ENCODE measurements around the gene MYMX.

Gene MYMX

DNA sequence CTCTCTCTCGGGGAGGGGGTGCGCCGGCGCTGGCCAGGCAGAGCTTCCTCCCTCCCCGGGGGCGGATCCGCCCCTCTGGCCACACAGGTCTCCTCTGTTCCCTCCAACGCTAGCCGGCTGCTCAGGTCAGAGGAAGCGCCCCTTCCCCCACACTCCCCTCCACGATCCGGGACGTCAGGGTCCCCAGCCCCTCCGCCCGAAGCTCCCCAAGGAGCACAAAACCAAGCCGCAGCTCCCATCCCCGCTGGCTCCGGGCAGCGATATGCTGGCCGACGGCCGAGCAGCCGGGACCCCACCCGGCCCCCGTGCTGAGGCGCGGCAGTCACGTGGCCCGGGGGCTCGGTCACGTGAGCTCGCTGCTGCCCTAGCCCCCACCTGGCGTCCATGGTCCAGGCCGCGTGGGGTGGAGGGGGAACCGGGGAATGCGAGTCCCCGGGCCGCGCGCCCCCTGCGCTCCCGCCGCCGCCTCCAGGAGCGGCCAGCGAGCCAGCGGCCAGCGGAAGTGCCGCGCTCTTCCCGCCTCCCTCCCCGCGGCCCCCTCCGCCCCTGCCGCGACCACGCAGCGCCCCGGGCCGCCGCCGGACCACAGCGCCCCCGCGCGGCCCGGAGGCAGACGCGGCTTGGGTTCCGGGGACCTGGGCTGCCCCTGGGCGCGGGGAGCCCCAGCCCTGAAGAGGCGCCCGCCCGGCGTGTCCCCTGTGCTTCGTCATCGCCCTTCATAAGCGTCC lies 40.5 kb downstream of the MYMX start, which contains the start of gene SLC35B2:
SLC35B2 (minus strand) TSS at position 504 of the 728 bp plus-strand sequence; CDS start at position 386, 118 bp downstream.
- H3K27ac ChIP-seq, result peak within 1 kb of the TSS; percentile 14
- H3K9me3 ChIP-seq (ENCODE audit: low read depth, low read length), result no peaks in the 10 kb centered on the region
- H3K36me3 ChIP-seq (ENCODE audit: insufficient read depth, low read length), result peaks cover 31% of the 10 kb centered on the region
- DNase-seq (ENCODE audit: low read depth, low spot score), result no peak
- H3K9ac ChIP-seq (ENCODE audit: insufficient read length), result peak within 1 kb of the TSS; percentile 76
- TF ChIP-seq EZH2 (IDR thresholded peaks at IDR 0.05) (no peak), FOXP2 (optimal IDR thresholded peaks at IDR 0.05; ENCODE audit: control extremely low read depth, extremely low read length, insufficient read depth) (no peak), POLR2AphosphoS5 (IDR thresholded peaks at IDR 0.05; ENCODE audit: borderline replicate concordance, low read depth, low read length) (peak; percentile 76)
- H3K4me3 ChIP-seq, result peak within 1 kb of the TSS; percentile 92

DNA sequence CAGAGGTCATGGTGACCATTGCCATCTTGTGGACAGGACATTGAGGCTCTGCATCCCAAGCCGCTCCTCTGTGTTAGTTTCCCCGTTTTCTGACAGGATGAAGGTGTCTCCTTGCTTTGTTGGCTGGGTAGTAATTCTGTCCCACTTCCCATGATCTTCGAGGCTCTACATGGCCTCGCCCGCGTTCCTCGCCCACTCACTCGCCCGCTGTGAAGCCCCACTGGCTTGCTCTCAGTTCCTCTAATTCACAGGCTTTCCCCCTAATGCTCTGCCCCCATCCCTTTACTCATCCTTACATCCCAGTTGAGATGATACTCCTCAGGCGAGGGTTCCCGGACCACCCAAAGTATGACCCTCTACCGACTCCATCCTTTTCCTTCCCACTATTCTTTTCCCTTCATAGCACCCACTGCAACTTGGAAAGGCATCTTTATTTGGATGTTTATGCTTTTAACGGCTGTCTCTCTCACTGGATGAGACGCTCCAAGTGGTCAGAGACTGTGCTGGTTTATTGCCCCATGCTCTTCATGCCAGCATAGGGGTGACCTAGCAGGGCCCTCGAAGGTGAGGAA lies 41.1 kb downstream of the MYMX start:
- no peak overlapping the region for H3K27ac ChIP-seq
- H3K9ac ChIP-seq (ENCODE audit: insufficient read length), result peak overlapping the region; percentile 76
- peak overlapping the region; percentile 92 for H3K4me3 ChIP-seq
- H3K36me3 ChIP-seq (ENCODE audit: insufficient read depth, low read length), result peaks cover 24% of the 10 kb centered on the region
- TF ChIP-seq POLR2AphosphoS5 (IDR thresholded peaks at IDR 0.05; ENCODE audit: borderline replicate concordance, low read depth, low read length), result no peak
- no peak for TF ChIP-seq FOXP2 (optimal IDR thresholded peaks at IDR 0.05; ENCODE audit: control extremely low read depth, extremely low read length, insufficient read depth)
- TF ChIP-seq EZH2 (IDR thresholded peaks at IDR 0.05), result no peak
- no peak for DNase-seq (ENCODE audit: low read depth, low spot score)
- H3K9me3 ChIP-seq (ENCODE audit: low read depth, low read length), result no peaks in the 10 kb centered on the region

DNA sequence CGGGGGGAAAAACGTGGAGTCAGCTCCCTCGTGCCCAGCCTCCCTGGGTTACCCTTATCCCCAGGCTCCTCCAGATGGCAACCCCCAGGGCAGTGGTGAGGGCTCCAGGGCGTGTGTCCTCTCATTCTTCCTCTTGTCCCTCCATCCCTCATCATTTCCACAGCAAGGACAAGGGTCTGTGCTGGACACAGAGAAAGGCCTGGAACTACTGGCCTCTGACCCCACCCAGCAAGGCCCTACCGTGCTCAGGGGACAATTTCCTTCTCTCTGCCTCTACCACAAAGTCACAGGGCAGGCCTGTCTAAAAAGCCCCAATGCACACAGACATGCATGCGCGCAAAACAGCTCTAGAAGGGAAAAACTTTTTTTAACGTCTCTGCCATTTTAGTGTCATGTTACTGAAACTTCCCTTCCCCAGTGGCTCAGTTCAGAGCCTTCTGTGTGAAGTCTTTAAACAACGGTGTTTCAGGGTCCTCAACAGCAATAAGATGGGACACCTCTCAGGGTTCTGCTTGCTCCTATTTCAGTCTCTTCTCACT lies 41.7 kb downstream of the MYMX start:
- Histone ChIP-seq H3K27ac (no peak overlapping the region), H3K9me3 (ENCODE audit: low read depth, low read length) (no peaks in the 10 kb centered on the region), H3K4me3 (no peak overlapping the region), H3K9ac (ENCODE audit: insufficient read length) (no peak overlapping the region), H3K36me3 (ENCODE audit: insufficient read depth, low read length) (peaks cover 19% of the 10 kb centered on the region)
- DNase-seq (ENCODE audit: low read depth, low spot score), result no peak
- TF ChIP-seq FOXP2 (optimal IDR thresholded peaks at IDR 0.05; ENCODE audit: control extremely low read depth, extremely low read length, insufficient read depth) (no peak), EZH2 (IDR thresholded peaks at IDR 0.05) (no peak), POLR2AphosphoS5 (IDR thresholded peaks at IDR 0.05; ENCODE audit: borderline replicate concordance, low read depth, low read length) (no peak)

DNA sequence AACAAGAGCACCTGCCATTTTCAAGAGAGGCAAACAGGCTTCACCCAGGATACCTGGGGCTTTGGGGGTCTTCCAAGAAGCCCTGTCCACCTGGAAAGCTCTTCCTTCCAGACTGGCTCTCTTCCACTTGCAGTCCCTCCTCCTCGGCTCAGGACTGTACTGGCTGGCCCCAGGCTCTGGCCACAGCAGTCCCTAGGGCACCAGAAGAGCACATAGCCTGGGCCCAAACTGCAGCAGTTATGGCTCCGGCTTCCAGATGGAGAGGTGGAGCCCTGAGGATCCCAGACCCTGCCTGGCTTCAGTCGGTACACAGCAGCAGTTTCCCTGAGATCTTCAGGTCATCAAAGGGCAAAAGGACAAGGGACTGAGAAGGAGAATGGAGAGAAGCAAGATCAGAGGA lies 42.2 kb downstream of the MYMX start:
- Histone ChIP-seq H3K9me3 (ENCODE audit: low read depth, low read length) (no peaks in the 10 kb centered on the region), H3K9ac (ENCODE audit: insufficient read length) (no peak overlapping the region), H3K4me3 (no peak overlapping the region), H3K36me3 (ENCODE audit: insufficient read depth, low read length) (peaks cover 14% of the 10 kb centered on the region), H3K27ac (no peak overlapping the region)
- DNase-seq (ENCODE audit: low read depth, low spot score), result no peak
- TF ChIP-seq EZH2 (IDR thresholded peaks at IDR 0.05), result no peak
- TF ChIP-seq FOXP2 (optimal IDR thresholded peaks at IDR 0.05; ENCODE audit: control extremely low read depth, extremely low read length, insufficient read depth), result no peak
- TF ChIP-seq POLR2AphosphoS5 (IDR thresholded peaks at IDR 0.05; ENCODE audit: borderline replicate concordance, low read depth, low read length), result no peak

DNA sequence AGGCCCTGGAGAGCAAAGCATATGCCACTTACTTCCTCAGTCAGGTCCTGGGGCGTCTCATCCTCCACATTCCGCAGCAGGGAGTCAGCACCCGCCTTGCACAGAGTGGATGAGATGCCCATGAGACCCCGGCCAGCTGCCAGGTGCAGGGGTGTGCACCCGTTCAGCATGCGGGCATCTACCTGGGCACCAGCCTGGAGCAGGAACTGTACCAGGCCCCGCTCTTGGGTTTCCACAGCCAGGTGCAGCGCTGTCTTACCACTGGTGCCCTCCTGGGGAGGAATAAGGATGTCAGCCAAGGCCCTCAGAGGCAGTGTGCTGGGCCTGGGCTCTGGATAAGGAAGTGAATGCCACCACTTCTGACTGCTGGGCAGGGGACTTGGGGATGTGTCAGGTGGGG lies 43.3 kb downstream of the MYMX start:
- Histone ChIP-seq H3K27ac (no peak overlapping the region), H3K9me3 (ENCODE audit: low read depth, low read length) (no peaks in the 10 kb centered on the region), H3K4me3 (no peak overlapping the region), H3K36me3 (ENCODE audit: insufficient read depth, low read length) (peaks cover 3% of the 10 kb centered on the region), H3K9ac (ENCODE audit: insufficient read length) (no peak overlapping the region)
- DNase-seq (ENCODE audit: low read depth, low spot score), result no peak
- no peak for TF ChIP-seq POLR2AphosphoS5 (IDR thresholded peaks at IDR 0.05; ENCODE audit: borderline replicate concordance, low read depth, low read length)
- no peak for TF ChIP-seq FOXP2 (optimal IDR thresholded peaks at IDR 0.05; ENCODE audit: control extremely low read depth, extremely low read length, insufficient read depth)
- no peak for TF ChIP-seq EZH2 (IDR thresholded peaks at IDR 0.05)

DNA sequence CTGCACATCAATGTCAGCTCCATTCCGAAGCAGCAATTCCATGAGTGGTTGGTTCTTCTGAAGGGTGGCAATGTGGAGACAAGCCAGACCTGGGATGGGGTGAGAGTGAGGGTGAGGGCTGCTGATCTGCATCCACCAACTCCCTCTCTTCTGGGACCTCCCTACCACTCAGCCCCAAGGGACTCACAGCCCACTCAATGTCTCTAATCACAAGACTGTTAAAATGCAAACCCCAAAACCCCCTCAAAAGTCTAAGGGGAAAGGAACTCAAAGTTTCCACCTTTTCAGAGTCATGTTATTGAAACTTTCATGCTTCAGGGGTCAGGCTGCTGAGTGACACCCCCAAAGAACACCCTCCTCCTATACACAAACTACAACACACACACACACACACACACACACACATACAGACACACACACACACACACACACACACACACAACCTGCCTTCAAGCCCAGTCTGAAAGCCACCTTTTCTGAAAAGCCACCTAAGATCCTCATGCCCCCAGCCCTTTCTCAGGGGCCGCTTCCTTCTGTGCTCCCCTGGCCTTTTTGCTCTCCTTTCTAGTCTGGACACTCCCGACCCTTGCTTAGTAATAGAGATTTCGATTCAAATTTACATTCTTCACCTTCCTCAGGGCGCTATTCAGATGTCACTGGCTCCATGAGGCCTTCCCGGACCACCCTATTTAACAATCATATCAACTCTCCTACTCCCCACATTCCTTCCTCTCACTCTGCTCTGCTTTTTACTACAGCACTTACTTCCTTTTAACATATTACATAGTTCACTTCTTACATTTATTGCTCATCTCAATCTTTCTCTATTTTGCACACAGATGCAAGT lies 43.9 kb downstream of the MYMX start:
- no peaks in the 10 kb centered on the region for H3K9me3 ChIP-seq (ENCODE audit: low read depth, low read length)
- H3K27ac ChIP-seq, result no peak overlapping the region
- no peaks in the 10 kb centered on the region for H3K36me3 ChIP-seq (ENCODE audit: insufficient read depth, low read length)
- DNase-seq (ENCODE audit: low read depth, low spot score), result no peak
- H3K9ac ChIP-seq (ENCODE audit: insufficient read length), result no peak overlapping the region
- no peak overlapping the region for H3K4me3 ChIP-seq
- TF ChIP-seq FOXP2 (optimal IDR thresholded peaks at IDR 0.05; ENCODE audit: control extremely low read depth, extremely low read length, insufficient read depth), result no peak
- no peak for TF ChIP-seq EZH2 (IDR thresholded peaks at IDR 0.05)
- no peak for TF ChIP-seq POLR2AphosphoS5 (IDR thresholded peaks at IDR 0.05; ENCODE audit: borderline replicate concordance, low read depth, low read length)

DNA sequence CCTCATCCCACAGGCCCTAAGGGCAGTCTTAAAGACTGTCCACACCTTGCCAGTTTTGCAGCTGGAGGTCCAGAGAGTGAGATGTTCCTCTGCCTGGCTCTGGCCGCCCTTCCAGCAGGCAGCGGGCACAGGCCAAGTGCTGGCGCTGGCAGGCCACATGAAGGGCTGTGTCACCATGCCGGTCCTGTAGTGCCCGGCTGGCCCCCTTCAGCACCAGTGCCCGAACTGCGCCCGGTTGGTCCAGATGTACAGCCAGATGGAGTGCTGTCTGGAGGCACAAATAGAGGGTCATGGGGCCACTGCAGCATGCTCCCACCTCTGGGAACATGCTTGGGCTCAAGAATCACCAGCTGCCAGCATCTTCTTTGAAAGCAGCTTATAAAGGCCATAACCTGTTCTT lies 44.9 kb downstream of the MYMX start:
- H3K9me3 ChIP-seq (ENCODE audit: low read depth, low read length), result no peaks in the 10 kb centered on the region
- H3K36me3 ChIP-seq (ENCODE audit: insufficient read depth, low read length), result no peaks in the 10 kb centered on the region
- TF ChIP-seq FOXP2 (optimal IDR thresholded peaks at IDR 0.05; ENCODE audit: control extremely low read depth, extremely low read length, insufficient read depth), result no peak
- TF ChIP-seq EZH2 (IDR thresholded peaks at IDR 0.05), result no peak
- TF ChIP-seq POLR2AphosphoS5 (IDR thresholded peaks at IDR 0.05; ENCODE audit: borderline replicate concordance, low read depth, low read length), result no peak
- no peak overlapping the region for H3K4me3 ChIP-seq
- no peak overlapping the region for H3K9ac ChIP-seq (ENCODE audit: insufficient read length)
- no peak overlapping the region for H3K27ac ChIP-seq
- no peak for DNase-seq (ENCODE audit: low read depth, low spot score)
